Common myeloid progenitor, CD34-positive (primary cell): Measurements from ENCODE around the gene RBM39.
A peak's percentile ranks its signal among the peaks of the same experiment; 100 is the strongest.
"Not testable (repeated sequence)": the region's sequence is repeated elsewhere in the genome, so short reads cannot be mapped to it uniquely, and the experiment has no call there.

Experiments
- CTCF ChIA-PET: fragments of 350-600 bp; sonication (Branson Sonifier 250); formaldehyde crosslinking; loops from one replicate; lab custom pipeline; 2021; ENCODE audit warnings: antibody characterized with exemption; lab: Charles Lee
- POLR2A ChIA-PET: fragments of 350-600 bp; sonication (Branson Sonifier 250); formaldehyde crosslinking; loops from one replicate; lab custom pipeline; 2021; ENCODE audit warnings: antibody characterized with exemption; lab: Charles Lee
- DNase-seq, 3 donors: peaks; one replicate each; pipeline versions ENCODE4 v3.0.0 to v3.0.0-alpha.2; 2013
- H3K27ac ChIP-seq, 2 experiments: 1 replicate in 1 of 2; 2 replicates in 1 of 2; pipeline ENCODE4 v1.7.0; 2013; ENCODE audit warnings: inconsistent platforms in 2 of 2, low read length in 2 of 2, mild to moderate bottlenecking in 2 of 2, low read depth in 1 of 2, moderate library complexity in 1 of 2; ENCODE audit not compliant: severe bottlenecking in 2 of 2, insufficient read depth in 1 of 2, poor library complexity in 1 of 2
- H3K27me3 ChIP-seq, 5 experiments: replicated peaks in 2 of 5; 1 replicate in 3 of 5; 2 replicates in 2 of 5; pipeline versions ENCODE4 v1.6.1 to v1.7.0; 2013; ENCODE audit warnings: low read length in 4 of 5, mild to moderate bottlenecking in 2 of 5, moderate library complexity in 2 of 5, inconsistent platforms in 1 of 5; ENCODE audit not compliant: insufficient read depth in 5 of 5, control insufficient read depth in 4 of 5
- H3K36me3 ChIP-seq, 4 experiments: 1 replicate in 2 of 4; 2 replicates in 2 of 4; pipeline versions ENCODE4 v1.6.1 to v1.7.0; 2013; ENCODE audit warnings: low read length in 3 of 4, control low read depth in 1 of 4, mild to moderate bottlenecking in 1 of 4; ENCODE audit not compliant: control insufficient read depth in 4 of 4, insufficient read depth in 4 of 4
- H3K4me1 ChIP-seq, 4 experiments: 1 replicate in 3 of 4; 2 replicates in 1 of 4; pipeline versions ENCODE4 v1.6.1 to v1.7.1; 2013; ENCODE audit warnings: low read length in 3 of 4, mild to moderate bottlenecking in 3 of 4, control low read depth in 1 of 4, inconsistent platforms in 1 of 4, moderate library complexity in 1 of 4; ENCODE audit not compliant: control insufficient read depth in 4 of 4, insufficient read depth in 4 of 4; ENCODE audit errors: control extremely low read depth in 1 of 4
- H3K4me3 ChIP-seq, 7 experiments: 1 replicate in 4 of 7; 2 replicates in 3 of 7; pipeline versions ENCODE4 v1.5.1 to v1.7.0; 2013; ENCODE audit warnings: mild to moderate bottlenecking in 7 of 7, low read length in 6 of 7, moderate library complexity in 6 of 7, inconsistent platforms in 2 of 7, low read depth in 2 of 7, control low read depth in 1 of 7; ENCODE audit not compliant: insufficient read depth in 4 of 7, control insufficient read depth in 1 of 7; ENCODE audit errors: extremely low read depth in 1 of 7
- H3K9me3 ChIP-seq, 5 experiments: 1 replicate in 4 of 5; 2 replicates in 1 of 5; pipeline versions ENCODE4 v1.6.1 to v1.7.1; 2013; ENCODE audit warnings: low read length in 4 of 5, mild to moderate bottlenecking in 2 of 5, inconsistent platforms in 1 of 5, low read depth in 1 of 5, moderate library complexity in 1 of 5; ENCODE audit not compliant: control insufficient read depth in 4 of 5, insufficient read depth in 2 of 5; ENCODE audit errors: control extremely low read depth in 1 of 5
- WGBS: methylation state at CpG from one replicate; pipeline ENCODE4 v1.1.5; 2013; ENCODE audit not compliant: insufficient coverage; 5-methylcytosine and 5-hydroxymethylcytosine counted together

Gene RBM39

GRCh38 chr20:35757098-35757705 is 15.1 kb upstream of the RBM39 start:
- WGBS = 71% methylated on average over 3 of the region's 4 CpGs
- H3K4me3 ChIP-seq = no peak overlapping the region
- H3K9me3 ChIP-seq = no peaks in the 10 kb centered on the region
- no peaks in the 10 kb centered on the region for H3K4me1 ChIP-seq
- no peaks in the 10 kb centered on the region for H3K36me3 ChIP-seq
- H3K27me3 ChIP-seq = no peaks in the 10 kb centered on the region
- no peak for DNase-seq
- no peak overlapping the region for H3K27ac ChIP-seq
- ChIA-PET POLR2A (no interaction called here), CTCF (no interaction called here)

GRCh38 chr20:35756404-35756803 is 14.3 kb upstream of the RBM39 start:
- Histone ChIP-seq H3K27me3 (no peaks in the 10 kb centered on the region), H3K9me3 (no peaks in the 10 kb centered on the region), H3K4me3 (no peak overlapping the region), H3K27ac (no peak overlapping the region), H3K4me1 (no peaks in the 10 kb centered on the region), H3K36me3 (no peaks in the 10 kb centered on the region)
- CTCF ChIA-PET = interaction anchor here (1.0 to 1.5 kb wide), 3 partner anchors 12 to 39 kb away, joined by 5 to 7 read pairs (median 6); no protein-coding TSS in a partner anchor
- no peak for DNase-seq
- POLR2A ChIA-PET = interaction anchor here (1.0 to 1.2 kb wide), 2 partner anchors 11 to 15 kb away, joined by 3 read pairs; no protein-coding TSS in a partner anchor
- 100% methylated on average over 4 of the region's 4 CpGs for WGBS

GRCh38 chr20:35750611-35751010 is 8.6 kb upstream of the RBM39 start:
- no peaks in the 10 kb centered on the region for H3K4me1 ChIP-seq
- H3K9me3 ChIP-seq = no peaks in the 10 kb centered on the region
- no peaks in the 10 kb centered on the region for H3K36me3 ChIP-seq
- DNase-seq = no peak
- WGBS = 92% methylated on average over 2 of the region's 2 CpGs
- no peaks in the 10 kb centered on the region for H3K27me3 ChIP-seq
- no peak overlapping the region for H3K27ac ChIP-seq
- ChIA-PET POLR2A (no interaction called here), CTCF (interaction anchor here (0.5 kb wide), 1 partner anchor 14 kb away, joined by 3 read pairs; no protein-coding TSS in a partner anchor)
- no peak overlapping the region for H3K4me3 ChIP-seq

GRCh38 chr20:35744492-35744841 is 2.4 kb upstream of the RBM39 start:
- CTCF ChIA-PET = interaction anchor here (1.0 to 3.6 kb wide), 6 partner anchors 10 to 105 kb away, joined by 3 to 32 read pairs (median 4); partner anchors contain the start of gene PHF20
- Histone ChIP-seq H3K36me3 (peaks cover 5 to 12% (median 9%) of the 10 kb centered on the region in 4 experiments), H3K4me1 (peaks cover 20 to 43% (median 31%) of the 10 kb centered on the region in 4 experiments), H3K4me3 (peak overlapping the region in 4 of 7 experiments; percentile 4 to 95 (median 70)), H3K27ac (peak overlapping the region; percentile 98 to 100)
- H3K27me3 ChIP-seq, DNase-seq, H3K9me3 ChIP-seq: not testable (repeated sequence)
- WGBS = 80% methylated on average over 1 of the region's 3 CpGs
- POLR2A ChIA-PET = interaction anchor here (0.6 to 3.4 kb wide), 3 partner anchors 27 to 140 kb away, joined by 3 to 51 read pairs (median 4); partner anchors contain the start of gene PHF20

- H3K36me3 ChIP-seq = peaks cover 11 to 17% (median 14%) of the 10 kb centered on the region in 4 experiments
- ChIA-PET CTCF (interaction anchor here (1.1 to 3.6 kb wide), 8 partner anchors 10 to 105 kb away, joined by 3 to 32 read pairs (median 5); partner anchors contain the start of gene PHF20), POLR2A (interaction anchor here (0.6 to 3.5 kb wide), 5 partner anchors 25 to 211 kb away, joined by 3 to 51 read pairs (median 9); partner anchors contain the start of genes PHF20 and SCAND1)
- peaks cover 24 to 49% (median 35%) of the 10 kb centered on the region in 4 experiments for H3K4me1 ChIP-seq
- 57% methylated on average over 14 of the region's 15 CpGs for WGBS
- no peaks in the 10 kb centered on the region for H3K9me3 ChIP-seq
- peak overlapping the region; percentile 98 to 100 for H3K27ac ChIP-seq
- H3K27me3 ChIP-seq = no peaks in the 10 kb centered on the region
- DNase-seq = peak; percentile 66 to 83 (median 79)
- H3K4me3 ChIP-seq = peak overlapping the region in 6 of 7 experiments; percentile 29 to 100 (median 88)
Measured at GRCh38 chr20:35743693-35744491, 1.8 kb upstream of the RBM39 start.

- no peak for DNase-seq
- POLR2A ChIA-PET = interaction anchor here (0.8 to 3.5 kb wide), 11 partner anchors 13 to 212 kb away, joined by 3 to 51 read pairs (median 6); partner anchors contain the start of genes NFS1, PHF20, ROMO1 and SCAND1
- Histone ChIP-seq H3K9me3 (no peaks in the 10 kb centered on the region), H3K4me3 (peak overlapping the region; percentile 18 to 100 (median 94)), H3K36me3 (peaks cover 15 to 27% (median 24%) of the 10 kb centered on the region in 4 experiments), H3K27ac (peak overlapping the region; percentile 98 to 100), H3K27me3 (no peaks in the 10 kb centered on the region), H3K4me1 (peaks cover 24 to 55% (median 37%) of the 10 kb centered on the region in 4 experiments)
- CTCF ChIA-PET = interaction anchor here (1.1 to 3.6 kb wide), 13 partner anchors 9 to 124 kb away, joined by 3 to 32 read pairs (median 4); partner anchors contain the start of gene PHF20
- WGBS = 0% methylated on average over 5 of the region's 8 CpGs
Measured at GRCh38 chr20:35742741-35743523, 872 bp upstream of the RBM39 start.
